PFSK-1 (cell line): ENCODE data around the gene ABHD16B.

Experiments
- POLR2AphosphoS5 ChIP-seq: IDR thresholded peaks from 2 replicates; pipeline ENCODE4 v1.6.1; 2012; ENCODE audit warnings: low read depth, mild to moderate bottlenecking, control low read depth, low read length, moderate library complexity
- TAF1 ChIP-seq: IDR thresholded peaks from 2 replicates; pipeline ENCODE4 v1.6.1; 2012; ENCODE audit warnings: low read length, control low read depth, borderline replicate concordance; ENCODE audit not compliant: insufficient read depth
- TF ChIP-seq, protein P1 (sequence below), 2 experiments: IDR thresholded peaks; 2 replicates each; pipeline versions ENCODE4 v1.6.1 to v1.8.0; 2011 to 2012; ENCODE audit warnings: low read depth in 2 of 2, low read length in 2 of 2, control low read depth in 1 of 2, inconsistent platforms in 1 of 2, mild to moderate bottlenecking in 1 of 2, moderate library complexity in 1 of 2; ENCODE audit not compliant: insufficient read depth in 1 of 2

GRCh38 chr20:63897978-63898561, 36.8 kb downstream of the ABHD16B start:
- TF ChIP-seq POLR2AphosphoS5: no peak
- TF ChIP-seq TAF1: no peak
- TF ChIP-seq, protein P1, sequence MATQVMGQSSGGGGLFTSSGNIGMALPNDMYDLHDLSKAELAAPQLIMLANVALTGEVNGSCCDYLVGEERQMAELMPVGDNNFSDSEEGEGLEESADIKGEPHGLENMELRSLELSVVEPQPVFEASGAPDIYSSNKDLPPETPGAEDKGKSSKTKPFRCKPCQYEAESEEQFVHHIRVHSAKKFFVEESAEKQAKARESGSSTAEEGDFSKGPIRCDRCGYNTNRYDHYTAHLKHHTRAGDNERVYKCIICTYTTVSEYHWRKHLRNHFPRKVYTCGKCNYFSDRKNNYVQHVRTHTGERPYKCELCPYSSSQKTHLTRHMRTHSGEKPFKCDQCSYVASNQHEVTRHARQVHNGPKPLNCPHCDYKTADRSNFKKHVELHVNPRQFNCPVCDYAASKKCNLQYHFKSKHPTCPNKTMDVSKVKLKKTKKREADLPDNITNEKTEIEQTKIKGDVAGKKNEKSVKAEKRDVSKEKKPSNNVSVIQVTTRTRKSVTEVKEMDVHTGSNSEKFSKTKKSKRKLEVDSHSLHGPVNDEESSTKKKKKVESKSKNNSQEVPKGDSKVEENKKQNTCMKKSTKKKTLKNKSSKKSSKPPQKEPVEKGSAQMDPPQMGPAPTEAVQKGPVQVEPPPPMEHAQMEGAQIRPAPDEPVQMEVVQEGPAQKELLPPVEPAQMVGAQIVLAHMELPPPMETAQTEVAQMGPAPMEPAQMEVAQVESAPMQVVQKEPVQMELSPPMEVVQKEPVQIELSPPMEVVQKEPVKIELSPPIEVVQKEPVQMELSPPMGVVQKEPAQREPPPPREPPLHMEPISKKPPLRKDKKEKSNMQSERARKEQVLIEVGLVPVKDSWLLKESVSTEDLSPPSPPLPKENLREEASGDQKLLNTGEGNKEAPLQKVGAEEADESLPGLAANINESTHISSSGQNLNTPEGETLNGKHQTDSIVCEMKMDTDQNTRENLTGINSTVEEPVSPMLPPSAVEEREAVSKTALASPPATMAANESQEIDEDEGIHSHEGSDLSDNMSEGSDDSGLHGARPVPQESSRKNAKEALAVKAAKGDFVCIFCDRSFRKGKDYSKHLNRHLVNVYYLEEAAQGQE (IDR thresholded peaks at IDR 0.05; ENCODE audit: insufficient read depth in 1 of 2, low read depth in 2 of 2, low read length in 2 of 2): no peak
